MM.1S (cell line): ENCODE measurements around the gene MACROH2A2.

ENCODE experiments used
- DNase-seq: peaks from one replicate; pipeline ENCODE4 v3.0.0-alpha.2; 2015
- H2AFZ ChIP-seq: fragments of 300-600 bp; sonication (generic); 2 replicates; pipeline ENCODE4 v1.6.0; 2016; ENCODE audit warnings: antibody characterized with exemption, low read length
- H3F3A ChIP-seq: fragments of 300-600 bp; sonication (generic); 2 replicates; pipeline ENCODE4 v1.6.1; 2016; ENCODE audit warnings: mild to moderate bottlenecking, antibody characterized with exemption, low read length, moderate library complexity, mixed read lengths; ENCODE audit not compliant: insufficient read depth
- H3K27ac ChIP-seq: fragments of 300-600 bp; sonication (generic); 2 replicates; pipeline ENCODE4 v1.5.1; 2016; ENCODE audit warnings: mild to moderate bottlenecking, low read length
- H3K27me3 ChIP-seq: fragments of 300-600 bp; sonication (generic); replicated peaks from 2 replicates; pipeline ENCODE4 v1.6.0; 2016; ENCODE audit warnings: low read length; ENCODE audit not compliant: insufficient read depth
- H3K36me3 ChIP-seq: fragments of 300-600 bp; sonication (generic); replicated peaks from 2 replicates; pipeline ENCODE4 v1.6.1; 2016; ENCODE audit warnings: mild to moderate bottlenecking, low read length, mixed read lengths; ENCODE audit not compliant: insufficient read depth
- H3K4me1 ChIP-seq: fragments of 300-600 bp; sonication (generic); 2 replicates; pipeline ENCODE4 v1.6.1; 2016; ENCODE audit warnings: low read length, mixed read lengths
- H3K4me2 ChIP-seq: fragments of 300-600 bp; sonication (generic); 2 replicates; pipeline ENCODE4 v1.6.0; 2016; ENCODE audit warnings: low read depth, low read length
- H3K4me3 ChIP-seq: fragments of 300-600 bp; sonication (generic); 2 replicates; pipeline ENCODE4 v1.5.1; 2016; ENCODE audit warnings: low read length, mixed read lengths
- H3K79me2 ChIP-seq: fragments of 300-600 bp; sonication (generic); 2 replicates; pipeline ENCODE4 v1.6.1; 2016; ENCODE audit warnings: mixed run types, low read length, mixed read lengths
- H3K9ac ChIP-seq: fragments of 300-600 bp; sonication (generic); 2 replicates; pipeline ENCODE4 v1.6.1; 2016; ENCODE audit warnings: low read length, mixed read lengths
- H3K9me2 ChIP-seq: fragments of 300-600 bp; sonication (generic); replicated peaks from 2 replicates; pipeline ENCODE4 v1.6.1; 2016; ENCODE audit warnings: mild to moderate bottlenecking, low read length, mixed read lengths; ENCODE audit not compliant: insufficient read depth
- H3K9me3 ChIP-seq: fragments of 300-600 bp; sonication (generic); replicated peaks from 2 replicates; pipeline ENCODE4 v1.6.1; 2016; ENCODE audit warnings: mild to moderate bottlenecking, low read length, mixed read lengths; ENCODE audit not compliant: insufficient read depth
- H4K20me1 ChIP-seq: fragments of 300-600 bp; sonication (generic); 2 replicates; pipeline ENCODE4 v1.6.1; 2016; ENCODE audit warnings: mild to moderate bottlenecking, low read length, moderate library complexity, mixed read lengths; ENCODE audit not compliant: insufficient read depth
- EZH2 ChIP-seq: fragments of 300-600 bp; sonication (generic); optimal IDR thresholded peaks from 2 replicates; pipeline ENCODE3; 2017; ENCODE audit warnings: low read depth, mild to moderate bottlenecking, antibody characterized with exemption, low read length, mixed read lengths
- EZH2phosphoT487 ChIP-seq: fragments of 300-600 bp; sonication (generic); IDR thresholded peaks from 2 replicates; pipeline ENCODE4 v1.6.1; 2018; ENCODE audit warnings: antibody characterized with exemption, low read length
- TF ChIP-seq, protein P1 (sequence below): fragments of 300-600 bp; sonication (generic); IDR thresholded peaks from 2 replicates; pipeline ENCODE4 v1.5.1; 2016; ENCODE audit warnings: antibody characterized with exemption, low read length, mixed read lengths

Gene MACROH2A2

DNA sequence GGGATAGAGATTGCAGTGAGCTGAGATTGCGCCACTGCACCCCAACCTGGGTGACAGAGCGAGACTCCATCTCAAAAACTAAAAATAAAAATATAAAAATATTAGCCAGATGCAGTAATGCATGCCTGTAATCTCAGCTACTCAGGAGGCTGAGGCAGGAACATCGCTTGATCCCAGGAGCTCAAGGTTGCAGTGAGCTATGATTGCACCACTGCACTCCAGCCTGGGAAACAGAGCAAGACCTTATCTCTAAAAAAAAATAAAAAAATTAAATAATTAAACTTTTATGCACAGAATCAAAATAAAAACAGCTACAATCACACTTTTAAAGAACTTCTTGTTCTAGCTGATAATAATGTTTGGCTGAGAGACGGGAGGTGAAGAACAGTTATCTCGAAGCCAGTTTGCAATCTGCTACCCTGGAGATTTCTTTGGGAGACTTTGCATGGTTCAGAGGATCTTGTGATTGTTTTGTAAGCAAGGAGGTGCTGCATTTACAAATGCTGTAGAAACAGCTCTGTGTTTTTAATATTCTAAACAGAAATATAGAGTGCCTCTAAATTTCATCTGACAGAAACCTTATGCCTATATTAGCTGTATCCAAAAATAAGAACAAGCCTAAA, 19.9 kb upstream of the MACROH2A2 start:
- Histone ChIP-seq H3K79me2 (no peaks in the 10 kb centered on the region), H3F3A (no peaks in the 10 kb centered on the region), H3K4me3 (no peak overlapping the region), H3K4me2 (no peak overlapping the region), H3K9ac (no peak overlapping the region), H2AFZ (no peak overlapping the region), H3K36me3 (no peaks in the 10 kb centered on the region), H4K20me1 (no peaks in the 10 kb centered on the region), H3K4me1 (no peaks in the 10 kb centered on the region), H3K27me3 (no peaks in the 10 kb centered on the region), H3K9me3 (no peaks in the 10 kb centered on the region), H3K9me2 (no peaks in the 10 kb centered on the region), H3K27ac (no peak overlapping the region)
- DNase-seq: no peak
- TF ChIP-seq EZH2 (no peak), EZH2phosphoT487 (no peak)
- TF ChIP-seq, protein P1, sequence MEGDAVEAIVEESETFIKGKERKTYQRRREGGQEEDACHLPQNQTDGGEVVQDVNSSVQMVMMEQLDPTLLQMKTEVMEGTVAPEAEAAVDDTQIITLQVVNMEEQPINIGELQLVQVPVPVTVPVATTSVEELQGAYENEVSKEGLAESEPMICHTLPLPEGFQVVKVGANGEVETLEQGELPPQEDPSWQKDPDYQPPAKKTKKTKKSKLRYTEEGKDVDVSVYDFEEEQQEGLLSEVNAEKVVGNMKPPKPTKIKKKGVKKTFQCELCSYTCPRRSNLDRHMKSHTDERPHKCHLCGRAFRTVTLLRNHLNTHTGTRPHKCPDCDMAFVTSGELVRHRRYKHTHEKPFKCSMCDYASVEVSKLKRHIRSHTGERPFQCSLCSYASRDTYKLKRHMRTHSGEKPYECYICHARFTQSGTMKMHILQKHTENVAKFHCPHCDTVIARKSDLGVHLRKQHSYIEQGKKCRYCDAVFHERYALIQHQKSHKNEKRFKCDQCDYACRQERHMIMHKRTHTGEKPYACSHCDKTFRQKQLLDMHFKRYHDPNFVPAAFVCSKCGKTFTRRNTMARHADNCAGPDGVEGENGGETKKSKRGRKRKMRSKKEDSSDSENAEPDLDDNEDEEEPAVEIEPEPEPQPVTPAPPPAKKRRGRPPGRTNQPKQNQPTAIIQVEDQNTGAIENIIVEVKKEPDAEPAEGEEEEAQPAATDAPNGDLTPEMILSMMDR: no peak

DNA sequence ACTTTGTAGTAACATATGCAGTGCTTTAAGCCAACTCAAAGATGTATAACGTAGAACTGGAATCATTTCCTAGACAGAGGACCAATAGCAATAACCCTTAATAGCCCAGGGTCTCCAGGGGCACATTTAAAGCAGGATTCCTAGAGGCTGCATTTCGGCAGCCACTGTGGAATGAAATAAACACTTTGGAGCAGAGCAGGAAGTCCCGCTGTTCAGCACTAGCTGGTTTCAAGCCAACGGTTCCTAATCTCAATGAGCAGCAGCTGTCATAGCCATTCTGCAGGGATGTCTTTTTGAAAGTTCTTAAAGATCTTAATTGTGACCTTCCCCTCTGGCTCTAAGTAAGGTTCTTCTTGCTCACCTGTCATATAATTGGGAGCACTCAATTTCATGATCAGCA, 18.4 kb upstream of the MACROH2A2 start:
- H3K9me3 ChIP-seq: no peaks in the 10 kb centered on the region
- no peak for TF ChIP-seq EZH2phosphoT487
- no peak for TF ChIP-seq EZH2
- TF ChIP-seq, protein P1: no peak
- no peaks in the 10 kb centered on the region for H4K20me1 ChIP-seq
- H3K27me3 ChIP-seq: no peaks in the 10 kb centered on the region
- no peaks in the 10 kb centered on the region for H3K9me2 ChIP-seq
- no peak overlapping the region for H2AFZ ChIP-seq
- no peaks in the 10 kb centered on the region for H3K36me3 ChIP-seq
- H3K4me2 ChIP-seq: no peak overlapping the region
- no peak overlapping the region for H3K27ac ChIP-seq
- H3K4me3 ChIP-seq: no peak overlapping the region
- no peaks in the 10 kb centered on the region for H3K79me2 ChIP-seq
- DNase-seq: no peak
- no peaks in the 10 kb centered on the region for H3F3A ChIP-seq
- no peaks in the 10 kb centered on the region for H3K4me1 ChIP-seq
- no peak overlapping the region for H3K9ac ChIP-seq

DNA sequence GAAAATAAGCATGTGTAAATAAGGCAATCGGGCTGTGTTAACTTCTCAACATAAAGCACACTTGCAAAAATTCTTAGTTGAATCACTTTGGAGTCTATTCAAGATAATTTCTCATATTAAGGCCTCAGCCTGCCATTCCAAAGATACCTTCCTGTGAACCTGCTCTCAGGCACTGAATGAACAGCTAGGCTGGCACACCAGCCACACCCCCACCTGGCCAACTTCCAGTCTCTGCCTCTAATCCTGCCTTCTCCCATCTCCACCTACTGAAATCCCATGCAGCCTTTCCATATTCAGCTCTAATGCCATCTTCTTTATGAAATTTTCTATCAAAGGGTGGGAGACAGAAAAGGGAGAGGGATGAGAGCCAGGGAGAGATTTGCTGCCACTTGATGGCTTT, 17.1 kb upstream of the MACROH2A2 start:
- Histone ChIP-seq H3K36me3 (no peaks in the 10 kb centered on the region), H3K27me3 (no peaks in the 10 kb centered on the region)
- TF ChIP-seq EZH2phosphoT487 (no peak), EZH2 (no peak)
- TF ChIP-seq, protein P1: no peak

More for the DNA sequence above, 17.1 kb upstream of the MACROH2A2 start:
- H3F3A ChIP-seq: no peaks in the 10 kb centered on the region
- H3K9me3 ChIP-seq: no peaks in the 10 kb centered on the region
- no peak overlapping the region for H3K4me2 ChIP-seq
- no peak overlapping the region for H2AFZ ChIP-seq
- H3K79me2 ChIP-seq: no peaks in the 10 kb centered on the region
- H3K9ac ChIP-seq: no peak overlapping the region
- no peak overlapping the region for H3K4me3 ChIP-seq
- no peaks in the 10 kb centered on the region for H3K4me1 ChIP-seq
- H4K20me1 ChIP-seq: no peaks in the 10 kb centered on the region
- no peak overlapping the region for H3K27ac ChIP-seq
- no peaks in the 10 kb centered on the region for H3K9me2 ChIP-seq
- DNase-seq: no peak
